Chondrocyte (in vitro differentiated cells): ENCODE results near the gene ITGBL1. TPM values are rescaled to one million over a fixed set of nuclear protein-coding genes. Genes with fewer than 3 reads are reported as not detected.

Source experiments
- DNase-seq: peaks from one replicate; pipeline ENCODE4 v3.0.0; 2021; ENCODE audit warnings: mixed read lengths, low spot score
- H3K27ac Mint-ChIP-seq: one replicate; pipeline ENCODE4 v1.8.0; 2021; ENCODE audit warnings: mild to moderate bottlenecking, moderate library complexity, mixed read lengths; ENCODE audit not compliant: unreplicated experiment
- H3K27me3 Mint-ChIP-seq: 2 replicates; pipeline ENCODE4 v1.8.0; 2021; ENCODE audit warnings: low read depth, mixed read lengths
- H3K36me3 Mint-ChIP-seq: 2 replicates; pipeline ENCODE4 v1.8.0; 2021; ENCODE audit warnings: low read depth, mixed read lengths
- H3K4me1 Mint-ChIP-seq: 2 replicates; pipeline ENCODE4 v1.8.0; 2021; ENCODE audit warnings: low read depth, mild to moderate bottlenecking, mixed read lengths
- H3K4me3 Mint-ChIP-seq: one replicate; pipeline ENCODE4 v1.8.0; 2021; ENCODE audit warnings: mild to moderate bottlenecking, moderate library complexity, mixed read lengths; ENCODE audit not compliant: unreplicated experiment
- H3K9me3 Mint-ChIP-seq: 2 replicates; pipeline ENCODE4 v1.8.0; 2021; ENCODE audit warnings: low read depth, mixed read lengths
- CTCF ChIP-seq: fragments of 200-600 bp; sonication (generic); IDR thresholded peaks from 2 replicates; pipeline ENCODE4 v1.5.0; 2021; ENCODE audit warnings: antibody characterized with exemption, mild to moderate bottlenecking, moderate library complexity
- total RNA-seq: library from RNA; stranded (reverse); gene quantifications from 3 replicates; pipeline ENCODE4 v1.2.1, GENCODE V29; 2021

Gene ITGBL1
- total RNA-seq, 1 donor from 2014 or later, result 407 TPM

- Mint-ChIP-seq H3K27me3 (no peaks in the 10 kb centered on the region), H3K36me3 (peaks cover 25% of the 10 kb centered on the region), H3K4me3 (no peak overlapping the region), H3K27ac (peak overlapping the region; percentile 49), H3K9me3 (no peaks in the 10 kb centered on the region), H3K4me1 (peaks cover 74% of the 10 kb centered on the region)
- no peak for DNase-seq
- no peak for TF ChIP-seq CTCF
These were observed 13.4 kb downstream of the ITGBL1 start for GRCh38 chr13:101465877-101466276.

DNA sequence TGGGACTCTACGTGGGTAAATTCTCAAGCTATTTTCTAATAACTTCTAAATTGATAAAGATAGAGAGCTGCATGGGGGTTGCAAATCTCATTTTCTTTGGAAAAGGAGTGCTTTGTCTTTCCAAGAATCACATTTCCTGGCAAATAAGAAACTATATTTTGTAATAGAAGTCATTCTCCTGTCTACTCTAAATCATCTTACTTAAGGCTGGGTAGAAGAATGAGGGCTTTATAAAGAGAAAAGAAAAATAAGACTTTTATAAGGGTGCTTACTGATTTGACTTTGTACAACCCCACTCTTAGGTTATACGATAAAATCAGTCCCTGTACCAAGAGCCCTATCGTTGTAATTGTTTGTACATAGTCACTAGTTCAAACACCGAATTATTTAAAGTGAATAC lies 14.9 kb downstream of the ITGBL1 start:
- DNase-seq, result no peak
- Mint-ChIP-seq H3K9me3 (no peaks in the 10 kb centered on the region), H3K27ac (no peak overlapping the region), H3K4me1 (peaks cover 69% of the 10 kb centered on the region), H3K27me3 (no peaks in the 10 kb centered on the region), H3K36me3 (peaks cover 15% of the 10 kb centered on the region), H3K4me3 (no peak overlapping the region)
- TF ChIP-seq CTCF, result no peak

GRCh38 chr13:101473458-101473857 lies 21.0 kb downstream of the ITGBL1 start:
- no peak for TF ChIP-seq CTCF
- H3K36me3 Mint-ChIP-seq, result peaks cover 26% of the 10 kb centered on the region
- H3K4me3 Mint-ChIP-seq, result no peak overlapping the region
- H3K4me1 Mint-ChIP-seq, result peaks cover 49% of the 10 kb centered on the region
- H3K9me3 Mint-ChIP-seq, result peaks cover 8% of the 10 kb centered on the region
- peak overlapping the region; percentile 83 for H3K27ac Mint-ChIP-seq
- no peaks in the 10 kb centered on the region for H3K27me3 Mint-ChIP-seq
- DNase-seq, result no peak

DNA sequence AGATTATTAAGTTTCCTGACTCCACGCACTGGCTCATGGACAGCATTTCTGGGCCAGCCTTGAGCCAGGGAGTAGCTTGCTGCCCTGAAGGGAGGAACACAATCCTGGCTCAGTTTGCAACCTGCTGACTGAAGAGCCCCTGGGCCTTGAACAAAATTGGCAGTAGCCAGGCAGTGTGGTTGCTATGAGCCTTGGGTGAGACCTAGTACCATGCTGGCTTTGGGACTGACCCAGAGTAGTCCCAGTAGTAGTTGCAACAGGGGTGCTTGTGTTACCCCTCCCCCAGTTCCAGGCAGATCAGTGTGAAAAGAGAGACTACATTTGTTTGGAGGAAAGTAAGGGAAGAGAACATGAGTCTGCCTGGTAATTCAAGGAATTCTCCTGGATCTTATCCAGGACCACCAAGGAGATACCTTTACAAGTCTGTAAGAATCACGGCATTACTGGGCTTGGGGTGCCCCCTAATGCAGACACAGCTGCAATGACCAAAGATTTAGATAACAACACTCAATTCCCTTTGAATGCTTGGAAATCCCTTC lies 22.0 kb downstream of the ITGBL1 start:
- Mint-ChIP-seq H3K27ac (peak overlapping the region; percentile 83), H3K4me1 (peaks cover 49% of the 10 kb centered on the region), H3K4me3 (no peak overlapping the region), H3K27me3 (no peaks in the 10 kb centered on the region), H3K9me3 (peaks cover 18% of the 10 kb centered on the region), H3K36me3 (peaks cover 25% of the 10 kb centered on the region)
- no peak for DNase-seq
- peak; percentile 80 for TF ChIP-seq CTCF

DNA sequence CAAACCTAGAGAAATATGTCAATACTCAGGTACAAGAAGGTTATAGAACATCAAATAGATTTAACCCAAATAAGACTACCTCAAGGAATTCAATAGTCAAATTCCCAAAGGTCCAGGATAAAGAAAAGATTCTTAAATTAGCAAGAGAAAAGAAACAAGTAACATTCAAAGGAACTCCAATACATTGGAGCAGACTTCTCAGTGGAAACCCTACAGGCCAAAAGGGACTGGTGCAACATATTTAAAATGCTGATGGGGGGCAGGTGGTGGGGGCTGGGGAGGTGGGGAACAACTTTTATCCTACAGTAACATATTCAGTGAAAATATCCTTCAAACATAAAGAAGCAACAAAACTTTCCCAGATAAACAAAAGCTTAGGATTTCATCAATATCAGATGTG lies 23.1 kb downstream of the ITGBL1 start:
- no peak for DNase-seq
- Mint-ChIP-seq H3K27me3 (no peaks in the 10 kb centered on the region), H3K4me3 (no peak overlapping the region), H3K36me3 (peaks cover 21% of the 10 kb centered on the region), H3K9me3 (peaks cover 25% of the 10 kb centered on the region), H3K27ac (peak overlapping the region; percentile 47), H3K4me1 (peaks cover 50% of the 10 kb centered on the region)
- TF ChIP-seq CTCF, result no peak
